DOHH2 (cell line): ENCODE measurements around the gene SAMD4A.

Experiments used
- H3F3A ChIP-seq: fragments of 200-600 bp; sonication (generic), shearing (Covaris generic); 2 replicates; pipeline ENCODE4 v1.6.0; 2016; ENCODE audit warnings: antibody characterized with exemption, mild to moderate bottlenecking; ENCODE audit not compliant: control insufficient read depth, insufficient read depth
- H3K27ac ChIP-seq: fragments of 200-600 bp; sonication (generic); 2 replicates; pipeline ENCODE4 v1.5.1; 2014; ENCODE audit warnings: low read depth, mild to moderate bottlenecking, low read length, moderate library complexity
- H3K27me3 ChIP-seq: fragments of 200-600 bp; sonication (generic); 2 replicates; pipeline ENCODE4 v1.6.1; 2014; ENCODE audit warnings: mild to moderate bottlenecking, low read length, mixed read lengths; ENCODE audit not compliant: control insufficient read depth
- H3K36me3 ChIP-seq: fragments of 200-600 bp; sonication (generic); 2 replicates; pipeline ENCODE4 v1.6.1; 2014; ENCODE audit warnings: mild to moderate bottlenecking, low read length, moderate library complexity, mixed read lengths; ENCODE audit not compliant: control insufficient read depth
- H3K4me1 ChIP-seq: fragments of 200-600 bp; sonication (generic); 2 replicates; pipeline ENCODE4 v1.6.1; 2014; ENCODE audit warnings: mild to moderate bottlenecking, low read length, mixed read lengths; ENCODE audit not compliant: control insufficient read depth
- H3K4me2 ChIP-seq: fragments of 200-600 bp; sonication (generic); 2 replicates; pipeline ENCODE4 v1.6.0; 2014; ENCODE audit warnings: mild to moderate bottlenecking, low read length, moderate library complexity
- H3K4me3 ChIP-seq: fragments of 200-600 bp; sonication (generic); 2 replicates; pipeline ENCODE4 v1.5.1; 2014; ENCODE audit warnings: mild to moderate bottlenecking, low read length, mixed read lengths
- H3K79me2 ChIP-seq: fragments of 200-600 bp; sonication (generic); 2 replicates; pipeline ENCODE4 v1.6.1; 2014; ENCODE audit warnings: mild to moderate bottlenecking, low read length, mixed read lengths; ENCODE audit not compliant: control insufficient read depth
- H3K9me2 ChIP-seq: fragments of 200-600 bp; sonication (generic); replicated peaks from 2 replicates; pipeline ENCODE4 v1.6.1; 2014; ENCODE audit warnings: mild to moderate bottlenecking, low read length, mixed read lengths; ENCODE audit not compliant: control insufficient read depth
- H3K9me3 ChIP-seq: fragments of 200-600 bp; sonication (generic); 2 replicates; pipeline ENCODE4 v1.6.1; 2014; ENCODE audit warnings: antibody characterized with exemption, low read length, mixed read lengths; ENCODE audit not compliant: control insufficient read depth, insufficient read depth
- H4K20me1 ChIP-seq: fragments of 200-600 bp; sonication (generic); 2 replicates; pipeline ENCODE4 v1.6.0; 2014; ENCODE audit warnings: low read depth, mild to moderate bottlenecking, antibody characterized with exemption, low read length, moderate library complexity; ENCODE audit not compliant: control insufficient read depth, insufficient read depth
- EZH2phosphoT487 ChIP-seq: fragments of 200-600 bp; sonication (generic); IDR thresholded peaks from 2 replicates; pipeline ENCODE4 v1.6.1; 2017; ENCODE audit warnings: borderline replicate concordance, mild to moderate bottlenecking, antibody characterized with exemption, low read length, moderate library complexity, mixed read lengths
- TF ChIP-seq, protein P1 (sequence below): fragments of 200-600 bp; sonication (generic); IDR thresholded peaks from one replicate; pipeline ENCODE4 v1.5.1; 2014; ENCODE audit warnings: antibody characterized with exemption, mild to moderate bottlenecking, low read depth, low read length; ENCODE audit not compliant: poor library complexity, severe bottlenecking

SAMD4A gene

DNA sequence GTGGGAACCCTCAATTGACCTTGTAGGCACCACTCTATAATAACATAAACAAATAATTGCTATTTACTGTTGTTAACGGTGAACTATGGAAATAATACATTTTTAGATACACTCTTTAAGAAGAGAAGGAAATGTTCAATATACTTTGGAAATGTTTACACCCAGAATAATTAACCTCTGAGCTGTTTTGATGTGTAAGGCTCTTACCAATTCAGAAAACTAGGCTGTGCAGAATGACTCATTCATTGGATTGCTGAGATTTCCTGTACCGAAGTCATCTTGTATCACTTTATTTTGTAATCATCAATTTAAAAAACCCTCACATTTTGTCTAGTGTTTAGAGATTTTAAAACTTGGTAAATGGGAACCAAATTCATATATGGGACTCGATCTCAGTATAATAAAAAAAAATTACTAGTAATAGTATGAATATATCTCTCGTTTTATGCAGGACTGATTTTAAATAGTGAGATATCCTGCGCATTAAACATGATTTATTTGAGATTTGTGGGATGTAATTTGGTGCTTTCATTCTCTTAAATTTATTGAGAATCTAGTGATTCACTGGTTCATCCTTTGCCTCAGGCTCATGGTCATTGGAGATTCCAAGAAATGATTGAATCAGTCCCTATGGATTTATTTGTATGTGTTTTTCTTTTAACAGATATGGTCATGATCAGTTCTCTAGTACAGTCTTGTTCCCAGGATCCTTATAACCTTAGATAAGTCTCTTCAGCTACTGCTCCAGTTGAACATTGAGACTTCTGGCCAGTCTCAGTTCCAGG, 3.9 kb downstream of the SAMD4A start:
- no peaks in the 10 kb centered on the region for H3K9me2 ChIP-seq
- H4K20me1 ChIP-seq = no peaks in the 10 kb centered on the region
- no peaks in the 10 kb centered on the region for H3K36me3 ChIP-seq
- H3K4me3 ChIP-seq = no peak overlapping the region
- H3K27ac ChIP-seq = no peak overlapping the region
- H3K9me3 ChIP-seq = peaks cover 14% of the 10 kb centered on the region; the same call in 1 of the 2 replicates
- H3K4me2 ChIP-seq = no peak overlapping the region
- H3F3A ChIP-seq = no peaks in the 10 kb centered on the region
- no peaks in the 10 kb centered on the region for H3K79me2 ChIP-seq
- H3K27me3 ChIP-seq = peaks cover 19% of the 10 kb centered on the region
- H3K4me1 ChIP-seq = peaks cover 9% of the 10 kb centered on the region
- TF ChIP-seq, protein P1, sequence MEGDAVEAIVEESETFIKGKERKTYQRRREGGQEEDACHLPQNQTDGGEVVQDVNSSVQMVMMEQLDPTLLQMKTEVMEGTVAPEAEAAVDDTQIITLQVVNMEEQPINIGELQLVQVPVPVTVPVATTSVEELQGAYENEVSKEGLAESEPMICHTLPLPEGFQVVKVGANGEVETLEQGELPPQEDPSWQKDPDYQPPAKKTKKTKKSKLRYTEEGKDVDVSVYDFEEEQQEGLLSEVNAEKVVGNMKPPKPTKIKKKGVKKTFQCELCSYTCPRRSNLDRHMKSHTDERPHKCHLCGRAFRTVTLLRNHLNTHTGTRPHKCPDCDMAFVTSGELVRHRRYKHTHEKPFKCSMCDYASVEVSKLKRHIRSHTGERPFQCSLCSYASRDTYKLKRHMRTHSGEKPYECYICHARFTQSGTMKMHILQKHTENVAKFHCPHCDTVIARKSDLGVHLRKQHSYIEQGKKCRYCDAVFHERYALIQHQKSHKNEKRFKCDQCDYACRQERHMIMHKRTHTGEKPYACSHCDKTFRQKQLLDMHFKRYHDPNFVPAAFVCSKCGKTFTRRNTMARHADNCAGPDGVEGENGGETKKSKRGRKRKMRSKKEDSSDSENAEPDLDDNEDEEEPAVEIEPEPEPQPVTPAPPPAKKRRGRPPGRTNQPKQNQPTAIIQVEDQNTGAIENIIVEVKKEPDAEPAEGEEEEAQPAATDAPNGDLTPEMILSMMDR = no peak
- no peak for TF ChIP-seq EZH2phosphoT487

DNA sequence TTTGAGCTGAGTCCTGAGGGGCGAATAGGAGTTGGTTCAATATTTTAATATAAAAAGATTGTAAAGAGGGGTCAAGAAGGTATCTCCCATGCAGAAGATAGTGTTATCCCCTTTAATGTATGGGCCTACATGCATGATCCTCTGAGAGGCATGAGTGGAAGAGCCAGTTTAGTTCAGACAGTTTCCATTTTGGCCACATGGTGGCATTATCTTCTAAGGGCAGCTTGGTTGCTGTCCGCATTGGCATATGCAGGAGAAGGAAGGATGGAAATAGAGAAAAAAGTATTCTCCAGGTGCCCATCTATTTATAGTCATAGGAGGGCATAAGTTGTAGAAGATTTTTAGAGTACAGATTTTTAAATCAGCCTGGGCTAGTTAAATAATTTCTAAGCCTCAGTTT, 5.4 kb downstream of the SAMD4A start:
- no peaks in the 10 kb centered on the region for H3K9me2 ChIP-seq
- H3K79me2 ChIP-seq = no peaks in the 10 kb centered on the region
- peaks cover 9% of the 10 kb centered on the region for H3K27me3 ChIP-seq
- H3K4me2 ChIP-seq = no peak overlapping the region
- no peak overlapping the region for H3K4me3 ChIP-seq
- H3K27ac ChIP-seq = no peak overlapping the region
- H3K36me3 ChIP-seq = no peaks in the 10 kb centered on the region
- no peaks in the 10 kb centered on the region for H4K20me1 ChIP-seq
- peaks cover 14% of the 10 kb centered on the region; the same call in 1 of the 2 replicates for H3K9me3 ChIP-seq
- no peaks in the 10 kb centered on the region for H3F3A ChIP-seq
- no peak for TF ChIP-seq EZH2phosphoT487
- TF ChIP-seq, protein P1 = peak; percentile 62
- peaks cover 6% of the 10 kb centered on the region for H3K4me1 ChIP-seq

DNA sequence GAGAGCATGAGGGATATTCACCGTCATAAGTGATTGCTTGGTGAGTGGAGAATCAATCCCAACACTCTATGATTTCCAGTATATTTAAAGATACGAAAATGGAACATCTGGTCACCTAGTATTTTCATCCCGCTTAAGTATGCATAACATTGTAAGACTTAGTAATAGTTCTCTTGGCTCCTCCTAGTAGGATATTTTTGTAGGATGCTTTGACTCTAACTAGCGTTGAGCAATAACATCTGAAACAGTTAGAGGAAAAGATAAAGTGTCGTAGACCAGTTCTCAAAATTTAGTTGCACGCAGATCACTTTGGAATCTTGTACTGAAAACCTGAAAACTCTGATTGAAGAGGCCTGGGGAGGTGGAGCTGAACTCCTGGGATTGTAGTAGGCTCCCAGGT, 7.6 kb downstream of the SAMD4A start:
- Histone ChIP-seq H3K27ac (no peak overlapping the region), H3K36me3 (no peaks in the 10 kb centered on the region), H3K4me1 (no peaks in the 10 kb centered on the region), H4K20me1 (no peaks in the 10 kb centered on the region), H3F3A (no peaks in the 10 kb centered on the region), H3K27me3 (no peaks in the 10 kb centered on the region), H3K79me2 (no peaks in the 10 kb centered on the region), H3K9me2 (no peaks in the 10 kb centered on the region), H3K9me3 (peaks cover 14% of the 10 kb centered on the region; the same call in 1 of the 2 replicates), H3K4me2 (no peak overlapping the region), H3K4me3 (no peak overlapping the region)
- TF ChIP-seq, protein P1 = no peak
- TF ChIP-seq EZH2phosphoT487 = no peak
